Measurements from ENCODE around the gene CCL2. TPM values are rescaled to one million over a fixed set of nuclear protein-coding genes. Genes with fewer than 3 reads are reported as not detected.

The CCL2 gene
- total RNA-seq, result under 1 TPM in 3 of 5 donors, not detected in 2; 0.38 to 0.76 (median 0.60) TPM
- 0.17 TPM for total RNA-seq (2013)
- total RNA-seq, result 0 to 48.4 (median 0.07) reads per million in 29 experiments

GRCh38 chr17:34254651-34255380, at the start of gene CCL2:
Gene CCL2 (plus strand): TSS chr17:34255285. CDS start chr17:34255350, 65 bp downstream.
- Mint-ChIP-seq H3K9me3 (no peaks in the 10 kb centered on the region), H3K4me3 (no peak within 1 kb of the TSS), H3K27me3 (peaks cover 26 to 39% of the 10 kb centered on the region in 2 donors), H3K27ac (no peak within 1 kb of the TSS), H3K4me1 (peaks cover 0 to 6% (median 3%) of the 10 kb centered on the region in 3 donors), H3K36me3 (no peaks in the 10 kb centered on the region)
- Histone ChIP-seq H3K4me3 (ENCODE audit: control insufficient read depth in 1 of 2, extremely low read depth in 1 of 2, low read length in 1 of 2) (no peak within 1 kb of the TSS), H3K4me1 (ENCODE audit: control insufficient read depth in 1 of 2, extremely low read depth in 1 of 2, insufficient read depth in 2 of 2, low read length in 2 of 2) (no peaks in the 10 kb centered on the region), H3K27ac (ENCODE audit: low read length) (no peak within 1 kb of the TSS), H3K9me3 (no peaks in the 10 kb centered on the region), H3K27me3 (replicated peaks in 1 of 2; ENCODE audit: control insufficient read depth in 2 of 2, extremely low read depth in 1 of 2, insufficient read depth in 2 of 2, low read length in 1 of 2) (peaks cover 0 to 25% of the 10 kb centered on the region in 2 experiments), H3K36me3 (ENCODE audit: control insufficient read depth in 2 of 2, extremely low read depth in 1 of 2, insufficient read depth in 1 of 2, low read length in 1 of 2) (no peaks in the 10 kb centered on the region)
- CTCF ChIA-PET, result no interaction called here
- no peak for ATAC-seq (replicated peaks in 1 of 4)
- DNase-seq, result no peak
- POLR2A ChIA-PET, result no interaction called here
- WGBS (ENCODE audit: insufficient coverage), result 14% methylated on average over 11 of the region's 11 CpGs

GRCh38 chr17:34205401-34205800, 49.7 kb upstream of the CCL2 start:
- Mint-ChIP-seq H3K4me3 (no peak overlapping the region), H3K27me3 (peaks cover 10 to 27% of the 10 kb centered on the region in 2 donors), H3K36me3 (no peaks in the 10 kb centered on the region), H3K27ac (no peak overlapping the region), H3K4me1 (no peaks in the 10 kb centered on the region), H3K9me3 (peaks cover 0 to 6% (median 0%) of the 10 kb centered on the region in 3 donors)
- Histone ChIP-seq H3K4me3 (ENCODE audit: control insufficient read depth in 1 of 2, extremely low read depth in 1 of 2, low read length in 1 of 2) (no peak overlapping the region), H3K9me3 (no peaks in the 10 kb centered on the region), H3K4me1 (ENCODE audit: control insufficient read depth in 1 of 2, extremely low read depth in 1 of 2, insufficient read depth in 2 of 2, low read length in 2 of 2) (no peaks in the 10 kb centered on the region), H3K36me3 (ENCODE audit: control insufficient read depth in 2 of 2, extremely low read depth in 1 of 2, insufficient read depth in 1 of 2, low read length in 1 of 2) (no peaks in the 10 kb centered on the region), H3K27ac (ENCODE audit: low read length) (no peak overlapping the region), H3K27me3 (replicated peaks in 1 of 2; ENCODE audit: control insufficient read depth in 2 of 2, extremely low read depth in 1 of 2, insufficient read depth in 2 of 2, low read length in 1 of 2) (peaks cover 0 to 9% of the 10 kb centered on the region in 2 experiments)
- DNase-seq (no peak), ATAC-seq (replicated peaks in 1 of 4) (no peak)
- CTCF ChIA-PET, result interaction anchor here (0.6 to 1.2 kb wide), 3 partner anchors 12 to 156 kb away, joined by 3 to 5 read pairs (median 3); no protein-coding TSS in a partner anchor
- POLR2A ChIA-PET, result no interaction called here
- 89% methylated on average over 1 of the region's 1 CpG for WGBS (ENCODE audit: insufficient coverage)

- Mint-ChIP-seq H3K4me3 (no peak overlapping the region), H3K27me3 (peaks cover 16 to 21% of the 10 kb centered on the region in 2 donors), H3K27ac (peak overlapping the region in 1 of 2 donors; percentile 53), H3K9me3 (peaks cover 0 to 6% (median 0%) of the 10 kb centered on the region in 3 donors), H3K36me3 (no peaks in the 10 kb centered on the region), H3K4me1 (no peaks in the 10 kb centered on the region)
- H3K4me1 ChIP-seq (ENCODE audit: control insufficient read depth in 1 of 2, extremely low read depth in 1 of 2, insufficient read depth in 2 of 2, low read length in 2 of 2), result no peaks in the 10 kb centered on the region
- ATAC-seq (replicated peaks in 1 of 4) (no peak), DNase-seq (no peak)
- peaks cover 0 to 5% of the 10 kb centered on the region in 2 experiments for H3K27me3 ChIP-seq (replicated peaks in 1 of 2; ENCODE audit: control insufficient read depth in 2 of 2, extremely low read depth in 1 of 2, insufficient read depth in 2 of 2, low read length in 1 of 2)
- H3K36me3 ChIP-seq (ENCODE audit: control insufficient read depth in 2 of 2, extremely low read depth in 1 of 2, insufficient read depth in 1 of 2, low read length in 1 of 2), result no peaks in the 10 kb centered on the region
- WGBS (ENCODE audit: insufficient coverage), result 88% methylated on average over 3 of the region's 3 CpGs
- H3K9me3 ChIP-seq, result no peaks in the 10 kb centered on the region
- no peak overlapping the region for H3K27ac ChIP-seq (ENCODE audit: low read length)
- H3K4me3 ChIP-seq (ENCODE audit: control insufficient read depth in 1 of 2, extremely low read depth in 1 of 2, low read length in 1 of 2), result no peak overlapping the region
- POLR2A ChIA-PET, result no interaction called here
- CTCF ChIA-PET, result no interaction called here
These were observed 48.5 kb upstream of the CCL2 start for GRCh38 chr17:34206569-34206968.

- CTCF ChIA-PET, result interaction anchor here in 1 of 2 donors (0.6 kb wide), 1 partner anchor 681 kb away, joined by 7 read pairs; no protein-coding TSS in a partner anchor
- Histone ChIP-seq H3K27me3 (replicated peaks in 1 of 2; ENCODE audit: control insufficient read depth in 2 of 2, extremely low read depth in 1 of 2, insufficient read depth in 2 of 2, low read length in 1 of 2) (peaks cover 0 to 5% of the 10 kb centered on the region in 2 experiments), H3K36me3 (ENCODE audit: control insufficient read depth in 2 of 2, extremely low read depth in 1 of 2, insufficient read depth in 1 of 2, low read length in 1 of 2) (no peaks in the 10 kb centered on the region), H3K4me3 (ENCODE audit: control insufficient read depth in 1 of 2, extremely low read depth in 1 of 2, low read length in 1 of 2) (no peak overlapping the region), H3K9me3 (no peaks in the 10 kb centered on the region), H3K27ac (ENCODE audit: low read length) (no peak overlapping the region), H3K4me1 (ENCODE audit: control insufficient read depth in 1 of 2, extremely low read depth in 1 of 2, insufficient read depth in 2 of 2, low read length in 2 of 2) (no peaks in the 10 kb centered on the region)
- WGBS (ENCODE audit: insufficient coverage), result no CpG with 5 or more reads among the region's 2 CpGs
- Mint-ChIP-seq H3K27me3 (peaks cover 15 to 19% of the 10 kb centered on the region in 2 donors), H3K4me3 (no peak overlapping the region), H3K36me3 (no peaks in the 10 kb centered on the region), H3K27ac (no peak overlapping the region), H3K9me3 (peaks cover 0 to 9% (median 0%) of the 10 kb centered on the region in 3 donors), H3K4me1 (no peaks in the 10 kb centered on the region)
- ATAC-seq (replicated peaks in 1 of 4) (no peak), DNase-seq (no peak)
- POLR2A ChIA-PET, result no interaction called here
These were observed 47.5 kb upstream of the CCL2 start for GRCh38 chr17:34207572-34207971.

- ATAC-seq (replicated peaks in 1 of 4) (no peak), DNase-seq (no peak)
- Histone ChIP-seq H3K36me3 (ENCODE audit: control insufficient read depth in 2 of 2, extremely low read depth in 1 of 2, insufficient read depth in 1 of 2, low read length in 1 of 2) (no peaks in the 10 kb centered on the region), H3K4me1 (ENCODE audit: control insufficient read depth in 1 of 2, extremely low read depth in 1 of 2, insufficient read depth in 2 of 2, low read length in 2 of 2) (no peaks in the 10 kb centered on the region), H3K27ac (ENCODE audit: low read length) (no peak overlapping the region), H3K27me3 (replicated peaks in 1 of 2; ENCODE audit: control insufficient read depth in 2 of 2, extremely low read depth in 1 of 2, insufficient read depth in 2 of 2, low read length in 1 of 2) (peaks cover 0 to 4% of the 10 kb centered on the region in 2 experiments), H3K9me3 (no peaks in the 10 kb centered on the region), H3K4me3 (ENCODE audit: control insufficient read depth in 1 of 2, extremely low read depth in 1 of 2, low read length in 1 of 2) (no peak overlapping the region)
- no peak overlapping the region for H3K4me3 Mint-ChIP-seq
- no CpG with 5 or more reads among the region's 1 CpG for WGBS (ENCODE audit: insufficient coverage)
- no peaks in the 10 kb centered on the region for H3K4me1 Mint-ChIP-seq
- ChIA-PET POLR2A (no interaction called here), CTCF (no interaction called here)
- peaks cover 0 to 9% (median 5%) of the 10 kb centered on the region in 3 donors for H3K9me3 Mint-ChIP-seq
- H3K36me3 Mint-ChIP-seq, result no peaks in the 10 kb centered on the region
- no peak overlapping the region for H3K27ac Mint-ChIP-seq
- H3K27me3 Mint-ChIP-seq, result peaks cover 40 to 55% of the 10 kb centered on the region in 2 donors
These were observed 36.3 kb upstream of the CCL2 start for GRCh38 chr17:34218748-34219147.

GRCh38 chr17:34219405-34219804, 35.7 kb upstream of the CCL2 start:
- Histone ChIP-seq H3K36me3 (ENCODE audit: control insufficient read depth in 2 of 2, extremely low read depth in 1 of 2, insufficient read depth in 1 of 2, low read length in 1 of 2) (no peaks in the 10 kb centered on the region), H3K9me3 (no peaks in the 10 kb centered on the region), H3K4me1 (ENCODE audit: control insufficient read depth in 1 of 2, extremely low read depth in 1 of 2, insufficient read depth in 2 of 2, low read length in 2 of 2) (no peaks in the 10 kb centered on the region), H3K27me3 (replicated peaks in 1 of 2; ENCODE audit: control insufficient read depth in 2 of 2, extremely low read depth in 1 of 2, insufficient read depth in 2 of 2, low read length in 1 of 2) (peaks cover 0 to 4% of the 10 kb centered on the region in 2 experiments), H3K4me3 (ENCODE audit: control insufficient read depth in 1 of 2, extremely low read depth in 1 of 2, low read length in 1 of 2) (no peak overlapping the region), H3K27ac (ENCODE audit: low read length) (no peak overlapping the region)
- ChIA-PET POLR2A (no interaction called here), CTCF (no interaction called here)
- H3K9me3 Mint-ChIP-seq, result peaks cover 0 to 5% (median 1%) of the 10 kb centered on the region in 3 donors
- ATAC-seq (replicated peaks in 1 of 4) (no peak), DNase-seq (no peak)
- H3K27ac Mint-ChIP-seq, result no peak overlapping the region
- H3K27me3 Mint-ChIP-seq, result peaks cover 36 to 56% of the 10 kb centered on the region in 2 donors
- no CpG with 5 or more reads among the region's 2 CpGs for WGBS (ENCODE audit: insufficient coverage)
- H3K4me1 Mint-ChIP-seq, result no peaks in the 10 kb centered on the region
- H3K36me3 Mint-ChIP-seq, result no peaks in the 10 kb centered on the region
- no peak overlapping the region for H3K4me3 Mint-ChIP-seq
